ENCODE measurements around the gene CKB.

Gene CKB

DNA sequence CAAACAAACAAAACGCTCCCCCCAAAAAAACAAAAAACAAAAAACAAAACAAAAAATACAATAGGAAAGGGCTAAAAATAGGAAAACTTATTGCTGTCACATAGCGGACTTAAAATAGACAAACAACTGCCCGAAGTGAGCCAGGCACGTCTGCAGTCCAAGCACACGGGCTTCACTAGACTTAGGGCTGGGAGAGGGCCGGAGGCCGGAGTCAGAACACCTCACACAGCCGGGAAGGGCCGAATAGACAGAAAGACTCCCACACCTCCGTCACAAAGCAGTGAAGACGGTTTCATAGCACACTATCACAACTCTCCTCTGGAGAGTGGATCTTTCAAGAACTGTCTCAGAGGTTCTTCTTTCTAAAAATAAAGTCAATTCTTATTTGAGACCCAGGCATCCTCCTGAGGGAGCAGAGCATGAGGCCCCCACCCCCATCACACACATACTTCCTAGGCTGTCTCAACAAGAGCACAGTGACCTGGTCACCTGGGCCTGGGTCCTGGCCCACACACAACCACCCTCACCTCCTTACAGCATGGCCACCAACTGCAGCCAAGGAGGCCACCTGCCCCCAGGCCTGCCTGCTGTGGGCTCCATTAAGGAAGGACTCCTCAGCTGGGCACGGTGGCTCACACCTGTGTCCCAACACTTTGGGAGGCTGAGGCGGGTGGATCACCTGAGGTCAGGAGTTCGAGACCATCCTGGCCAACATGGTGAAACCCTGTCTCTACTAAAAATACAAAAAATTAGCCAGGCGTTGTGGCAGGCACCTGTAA lies 33.1 kb upstream of the CKB start:
- in situ Hi-C loops (cut with MboI; ENCODE audit: low sequenced_read_pairs), result no loop called here
- no peaks in the 10 kb centered on the region for H3K27me3 ChIP-seq (ENCODE audit: low read depth)
- H3K36me3 ChIP-seq (replicated peaks), result peaks cover 17% of the 10 kb centered on the region
- DNase-seq (ENCODE audit: low spot score in 2 of 2), result no peak
- no peak overlapping the region for H3K4me3 ChIP-seq
- peaks cover 8% of the 10 kb centered on the region for H3K4me1 ChIP-seq
- H3K9me3 ChIP-seq, result no peaks in the 10 kb centered on the region

- DNase-seq (ENCODE audit: low spot score in 2 of 2), result no peak
- in situ Hi-C loops (cut with MboI; ENCODE audit: low sequenced_read_pairs), result no loop called here
- Histone ChIP-seq H3K4me3 (no peak overlapping the region), H3K9me3 (no peaks in the 10 kb centered on the region), H3K27me3 (ENCODE audit: low read depth) (no peaks in the 10 kb centered on the region), H3K36me3 (replicated peaks) (no peaks in the 10 kb centered on the region), H3K4me1 (peaks cover 8% of the 10 kb centered on the region)
Measured at GRCh38 chr14:103552846-103553210, 30.2 kb upstream of the CKB start.

DNA sequence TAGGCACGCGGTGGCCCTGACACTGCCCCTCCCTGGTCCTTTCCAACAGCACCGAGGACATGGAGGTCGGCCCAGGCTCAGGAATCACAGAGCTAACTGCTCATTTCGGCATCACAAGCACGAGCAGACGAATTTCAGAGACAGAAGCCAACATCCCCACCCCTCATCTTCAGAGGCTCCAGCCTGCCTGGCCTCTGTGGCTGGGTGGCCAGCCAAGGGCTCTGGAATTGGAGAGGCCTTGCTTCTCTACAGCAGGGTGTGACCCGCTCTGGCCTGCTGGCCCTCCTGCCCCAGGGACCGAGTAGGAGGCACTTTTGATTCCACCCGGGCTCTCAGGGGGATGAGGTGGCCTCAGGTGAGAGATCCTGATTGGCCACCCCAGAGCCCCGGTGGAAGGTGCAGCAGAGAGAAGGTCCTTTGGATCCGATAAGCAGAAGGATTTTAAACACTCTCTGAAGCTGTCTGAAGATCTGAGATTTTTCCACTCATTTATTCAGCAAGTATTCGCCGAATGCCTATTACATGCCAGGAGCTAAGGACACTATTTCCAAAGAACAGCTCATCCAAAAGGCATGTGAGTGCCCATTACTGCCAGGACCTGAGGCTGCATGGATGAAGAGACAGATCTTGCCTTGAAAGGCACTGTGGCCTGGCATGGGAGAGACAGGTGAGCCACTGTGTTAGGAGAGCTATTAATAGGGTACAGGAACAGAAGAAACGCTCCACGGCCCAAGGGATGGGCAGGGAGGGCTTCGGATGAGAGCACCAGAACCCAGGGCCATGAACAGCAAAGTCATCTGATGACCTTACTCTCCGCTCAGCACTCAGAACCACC lies 29.6 kb upstream of the CKB start:
- Histone ChIP-seq H3K36me3 (replicated peaks) (no peaks in the 10 kb centered on the region), H3K9me3 (no peaks in the 10 kb centered on the region), H3K4me3 (no peak overlapping the region), H3K4me1 (peaks cover 2% of the 10 kb centered on the region; the same call in 1 of the 2 replicates), H3K27me3 (ENCODE audit: low read depth) (no peaks in the 10 kb centered on the region)
- in situ Hi-C loops (cut with MboI; ENCODE audit: low sequenced_read_pairs), result no loop called here
- DNase-seq (ENCODE audit: low spot score in 2 of 2), result no peak

GRCh38 chr14:103551338-103551762 lies 28.7 kb upstream of the CKB start:
- no peak for DNase-seq (ENCODE audit: low spot score in 2 of 2)
- Histone ChIP-seq H3K4me3 (no peak overlapping the region), H3K4me1 (no peaks in the 10 kb centered on the region), H3K9me3 (no peaks in the 10 kb centered on the region), H3K36me3 (replicated peaks) (no peaks in the 10 kb centered on the region), H3K27me3 (ENCODE audit: low read depth) (no peaks in the 10 kb centered on the region)
- in situ Hi-C loops (cut with MboI; ENCODE audit: low sequenced_read_pairs), result no loop called here

DNA sequence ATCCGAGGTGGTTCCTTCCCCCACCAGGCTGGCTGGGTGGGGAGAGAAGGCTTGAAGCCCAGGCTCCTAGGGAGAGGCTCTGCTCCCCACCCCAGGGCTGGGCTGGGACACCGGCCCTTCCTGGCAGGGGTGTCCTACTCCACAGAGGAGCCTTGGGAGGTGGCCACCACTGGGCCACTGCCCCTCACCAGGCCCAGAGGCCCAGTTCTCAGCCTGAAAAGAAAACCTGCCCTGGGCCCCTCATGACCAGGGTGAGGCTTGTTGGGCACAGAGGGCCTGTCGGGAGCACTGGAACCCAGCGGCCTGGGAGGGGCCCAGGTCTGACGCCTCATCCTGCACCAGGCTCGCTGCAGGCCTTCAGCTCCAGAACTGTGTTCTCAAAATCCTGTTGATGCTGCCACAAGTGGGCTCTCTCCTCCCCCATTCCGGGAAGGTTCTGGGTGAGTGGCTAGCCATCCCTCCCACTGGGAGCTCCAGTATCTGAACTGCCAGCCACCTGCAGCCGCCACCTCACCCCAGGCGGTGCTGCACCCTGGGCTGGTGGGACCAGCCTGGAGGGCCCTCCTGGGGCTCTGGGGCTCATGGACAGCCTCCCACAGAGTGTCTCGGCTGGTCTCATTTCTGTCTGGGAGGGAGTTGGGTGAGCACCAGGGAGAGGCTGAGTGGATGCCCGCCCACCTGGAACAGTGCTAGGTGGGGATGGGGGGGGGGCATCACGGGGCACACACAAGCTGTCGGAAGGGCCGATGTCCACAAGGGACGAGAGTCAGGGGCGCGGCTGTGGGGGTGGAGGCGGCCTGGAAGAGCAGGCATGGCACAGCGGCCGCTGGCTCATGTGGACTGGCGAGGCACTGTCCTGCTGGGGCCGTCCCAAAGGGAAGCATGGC lies 28.1 kb upstream of the CKB start:
- no peaks in the 10 kb centered on the region for H3K36me3 ChIP-seq (replicated peaks)
- in situ Hi-C loops (cut with MboI; ENCODE audit: low sequenced_read_pairs), result no loop called here
- no peaks in the 10 kb centered on the region for H3K4me1 ChIP-seq

DNA sequence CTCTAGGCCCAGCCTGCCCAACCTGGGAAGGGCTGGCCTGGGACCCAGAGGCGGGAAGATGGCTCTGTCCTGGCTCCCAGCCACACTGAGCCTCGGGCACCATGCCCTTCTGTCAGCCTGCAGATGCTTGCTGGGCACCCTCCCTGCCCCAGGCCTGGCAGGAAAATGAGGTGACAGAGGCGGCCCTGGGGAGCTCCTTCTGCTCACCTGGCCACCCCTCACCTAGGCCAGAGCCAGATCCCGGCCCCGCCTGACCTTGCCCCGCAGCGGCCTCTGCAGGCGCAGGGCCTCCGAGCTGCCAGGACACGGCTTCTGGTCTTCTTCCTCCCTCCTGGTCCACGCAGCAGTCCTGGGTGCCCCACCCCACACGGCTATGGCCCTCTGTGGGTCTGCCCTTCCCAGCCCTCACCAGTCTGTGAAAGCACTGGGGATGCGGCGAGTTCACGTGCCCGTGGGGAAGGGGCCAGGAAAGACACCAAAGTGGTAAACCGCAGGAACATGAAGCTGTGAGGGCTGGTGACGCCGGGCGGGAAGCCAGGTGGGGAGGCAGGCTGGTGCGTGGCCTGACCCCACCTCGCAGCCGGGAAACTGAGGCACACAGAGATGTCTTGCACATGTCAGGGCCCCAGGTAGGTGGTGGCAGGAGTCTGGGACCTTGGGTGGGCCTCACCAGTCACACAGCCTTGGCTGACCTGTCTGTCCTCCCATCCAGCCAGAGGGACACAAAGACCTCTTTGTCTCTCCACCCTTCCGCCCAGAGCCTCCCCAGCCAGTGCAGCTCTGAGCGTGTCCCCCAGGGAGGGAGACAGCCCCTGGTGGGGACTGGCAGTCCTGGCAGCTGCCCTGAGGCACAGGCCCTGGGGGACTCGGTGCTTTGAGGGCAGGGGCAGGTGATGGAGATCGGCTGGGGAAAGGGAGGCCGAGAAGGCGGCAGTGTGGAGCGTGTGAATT lies 27.0 kb upstream of the CKB start:
- H3K4me3 ChIP-seq, result no peak overlapping the region
- no peak for DNase-seq (ENCODE audit: low spot score in 2 of 2)
- H3K9me3 ChIP-seq, result no peaks in the 10 kb centered on the region
- H3K4me1 ChIP-seq, result no peaks in the 10 kb centered on the region
- H3K36me3 ChIP-seq (replicated peaks), result no peaks in the 10 kb centered on the region
- in situ Hi-C loops (cut with MboI; ENCODE audit: low sequenced_read_pairs), result no loop called here
- no peaks in the 10 kb centered on the region for H3K27me3 ChIP-seq (ENCODE audit: low read depth)

More for the DNA sequence above, 28.1 kb upstream of the CKB start:
- no peak overlapping the region for H3K4me3 ChIP-seq
- DNase-seq (ENCODE audit: low spot score in 2 of 2), result no peak
- H3K27me3 ChIP-seq (ENCODE audit: low read depth), result no peaks in the 10 kb centered on the region
- no peaks in the 10 kb centered on the region for H3K9me3 ChIP-seq

DNA sequence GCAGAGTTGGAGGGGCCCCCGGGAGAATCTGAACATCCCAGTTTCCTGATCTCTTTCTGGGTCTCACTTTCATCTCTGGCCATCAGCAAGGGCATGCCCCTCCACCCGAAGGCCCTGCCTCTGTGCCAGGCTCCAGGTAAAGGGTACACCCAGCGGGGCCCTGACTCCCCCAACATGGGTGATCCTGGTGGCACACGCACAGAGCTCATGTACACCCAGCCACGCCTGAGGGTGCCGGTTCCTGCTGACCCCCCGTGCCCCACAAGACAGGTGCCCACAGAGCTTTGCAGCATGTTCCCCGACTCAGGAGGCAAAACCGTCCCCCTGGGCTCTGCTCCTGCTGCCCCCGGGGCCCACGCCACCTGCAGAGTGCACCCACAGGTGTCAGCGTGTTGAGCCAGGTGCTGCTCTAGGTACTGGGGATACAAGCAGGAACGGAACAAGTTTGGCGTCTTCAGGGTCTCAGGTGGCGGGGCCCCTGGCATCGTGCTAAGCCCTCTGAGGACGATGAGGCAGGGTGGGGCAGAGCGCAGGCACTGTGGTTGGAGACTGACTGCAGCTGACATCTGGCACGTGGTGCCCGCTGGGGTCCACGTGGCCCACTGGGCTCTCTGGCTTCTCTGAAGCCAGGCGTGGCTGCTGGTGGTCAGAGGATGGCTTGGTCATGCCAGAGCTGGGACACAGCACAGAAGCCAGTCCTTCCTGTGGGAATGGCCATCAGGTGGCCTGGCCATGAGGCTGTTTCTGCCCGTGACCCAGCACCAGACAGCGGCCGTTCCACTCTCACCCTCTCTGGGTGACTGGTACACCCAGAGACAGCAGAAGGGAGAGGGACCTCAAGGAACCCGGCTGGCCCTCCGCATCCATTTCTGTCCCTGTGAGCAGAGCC lies 26.1 kb upstream of the CKB start:
- H3K4me3 ChIP-seq, result no peak overlapping the region
- H3K36me3 ChIP-seq (replicated peaks), result no peaks in the 10 kb centered on the region
- no peaks in the 10 kb centered on the region for H3K27me3 ChIP-seq (ENCODE audit: low read depth)
- no peak for DNase-seq (ENCODE audit: low spot score in 2 of 2)
- in situ Hi-C loops (cut with MboI; ENCODE audit: low sequenced_read_pairs), result no loop called here
- H3K9me3 ChIP-seq, result no peaks in the 10 kb centered on the region
- H3K4me1 ChIP-seq, result no peaks in the 10 kb centered on the region

DNA sequence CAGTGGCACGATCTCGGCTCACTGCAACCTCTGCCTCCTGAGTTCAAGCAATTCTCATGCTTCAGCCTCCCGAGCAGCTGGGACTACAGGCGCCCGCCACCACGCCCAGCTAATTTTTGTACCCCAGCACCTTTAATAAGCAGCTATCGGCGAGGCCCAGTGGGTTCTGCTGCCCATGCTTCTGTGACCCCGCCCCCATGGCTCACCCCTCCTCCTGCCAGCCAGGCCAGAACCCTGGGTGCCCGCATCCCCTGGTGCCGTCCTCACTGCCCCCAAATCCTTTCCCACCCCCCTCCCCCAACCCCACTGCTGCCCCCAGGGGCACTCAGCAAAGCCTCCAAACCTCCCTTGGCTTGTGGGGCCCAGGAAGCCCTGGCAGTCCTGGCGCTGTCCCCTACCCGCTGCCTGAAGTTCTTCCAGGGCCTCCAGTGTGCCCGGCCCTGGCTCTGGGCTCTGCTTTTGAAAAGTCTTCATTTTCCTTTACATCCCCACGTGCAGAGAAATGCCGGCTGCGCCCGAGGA lies 25.4 kb upstream of the CKB start:
- no peak overlapping the region for H3K4me3 ChIP-seq
- in situ Hi-C loops (cut with MboI; ENCODE audit: low sequenced_read_pairs), result no loop called here
- no peaks in the 10 kb centered on the region for H3K9me3 ChIP-seq
- H3K27me3 ChIP-seq (ENCODE audit: low read depth), result no peaks in the 10 kb centered on the region
- DNase-seq (ENCODE audit: low spot score in 2 of 2), result no peak
- no peaks in the 10 kb centered on the region for H3K36me3 ChIP-seq (replicated peaks)
- peaks cover 4% of the 10 kb centered on the region for H3K4me1 ChIP-seq

- DNase-seq (ENCODE audit: low spot score in 2 of 2), result no peak
- in situ Hi-C loops (cut with MboI; ENCODE audit: low sequenced_read_pairs), result no loop called here
- Histone ChIP-seq H3K36me3 (replicated peaks) (no peaks in the 10 kb centered on the region), H3K4me3 (no peak overlapping the region), H3K9me3 (no peaks in the 10 kb centered on the region), H3K4me1 (peaks cover 9% of the 10 kb centered on the region), H3K27me3 (ENCODE audit: low read depth) (no peaks in the 10 kb centered on the region)
Measured at GRCh38 chr14:103547455-103547940, 24.9 kb upstream of the CKB start.

DNA sequence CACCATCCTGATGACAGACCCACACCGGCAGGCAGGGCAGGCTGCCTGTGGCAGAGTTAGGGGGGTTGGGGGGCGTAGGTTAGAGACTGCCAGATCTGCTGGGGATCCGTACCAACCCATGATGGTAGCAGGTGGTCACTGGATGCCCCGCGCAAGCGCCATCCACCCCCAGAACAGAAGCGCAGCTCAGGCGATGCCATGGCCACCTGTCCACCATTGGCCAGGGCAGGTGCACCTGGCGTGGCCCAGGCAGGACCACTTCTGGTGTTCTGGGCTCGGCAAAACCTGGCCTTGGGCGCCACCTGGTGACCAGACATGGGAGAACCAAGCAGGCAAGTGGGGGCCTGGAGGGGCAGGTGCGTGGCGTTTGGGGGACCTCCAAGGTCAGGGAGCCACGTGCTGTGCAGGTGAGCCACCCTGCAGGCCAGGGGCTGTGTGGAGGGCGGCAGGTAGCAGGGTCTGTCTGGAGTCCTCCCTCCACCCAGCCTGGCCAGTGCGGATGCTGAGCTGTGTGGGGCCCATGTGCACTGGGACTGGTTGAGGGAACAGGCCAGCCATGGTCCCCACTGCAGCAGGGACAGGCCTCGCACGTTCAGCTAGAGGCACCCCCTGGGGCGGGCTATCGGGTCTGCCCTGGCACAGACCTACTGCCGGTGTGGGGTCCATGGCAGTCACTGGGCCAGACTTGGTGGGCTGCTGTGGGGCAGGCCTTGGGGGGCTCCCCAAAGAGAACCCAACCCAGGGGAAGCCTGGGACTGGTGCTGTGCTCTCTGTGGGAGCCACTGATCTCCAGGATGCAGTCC lies 24.2 kb upstream of the CKB start:
- in situ Hi-C loops (cut with MboI; ENCODE audit: low sequenced_read_pairs), result no loop called here
- H3K27me3 ChIP-seq (ENCODE audit: low read depth), result no peaks in the 10 kb centered on the region
- peaks cover 13% of the 10 kb centered on the region for H3K4me1 ChIP-seq
- H3K9me3 ChIP-seq, result no peaks in the 10 kb centered on the region
- H3K36me3 ChIP-seq (replicated peaks), result no peaks in the 10 kb centered on the region
- peak in 1 of 2 experiments; percentile 86 for DNase-seq (ENCODE audit: low spot score in 2 of 2)
- no peak overlapping the region for H3K4me3 ChIP-seq

DNA sequence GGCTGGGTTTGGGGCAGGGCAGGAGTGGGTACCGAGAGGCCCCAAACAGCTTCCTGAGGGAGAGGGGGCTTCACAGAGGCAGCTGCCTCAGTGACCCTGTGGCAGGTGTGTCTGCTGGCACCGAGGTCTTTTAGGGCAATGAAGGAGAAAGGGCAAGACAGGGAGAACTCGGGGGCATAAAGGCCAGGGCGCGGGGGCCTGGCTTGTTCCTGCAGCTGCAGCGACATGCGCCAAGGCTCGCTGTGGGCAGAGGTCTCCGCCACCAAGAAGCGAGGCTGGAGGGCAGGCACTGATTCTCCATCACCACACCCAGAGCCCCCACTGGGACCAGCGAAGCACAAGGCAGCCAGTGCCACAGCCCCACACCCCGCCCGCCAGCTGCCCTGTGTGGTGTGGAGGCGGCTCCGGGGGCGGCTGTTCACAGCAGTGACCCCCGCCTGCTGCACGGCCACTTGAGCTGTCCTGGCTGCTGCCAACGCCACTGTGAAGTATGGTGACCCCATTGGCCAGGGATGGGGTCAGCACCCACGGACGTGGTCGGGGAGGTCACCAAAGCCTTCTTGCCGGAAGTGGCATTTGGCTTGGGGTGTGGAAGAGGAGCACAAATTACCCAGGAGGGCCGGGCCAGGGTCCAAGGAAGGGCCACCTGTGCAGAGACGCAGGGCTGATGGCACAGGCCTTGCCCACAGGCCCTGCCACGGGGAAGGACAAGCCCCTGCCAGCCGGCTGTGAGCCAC lies 23.5 kb upstream of the CKB start:
- in situ Hi-C loops (cut with MboI; ENCODE audit: low sequenced_read_pairs), result no loop called here
- DNase-seq (ENCODE audit: low spot score in 2 of 2), result no peak
- Histone ChIP-seq H3K9me3 (no peaks in the 10 kb centered on the region), H3K27me3 (ENCODE audit: low read depth) (no peaks in the 10 kb centered on the region), H3K36me3 (replicated peaks) (no peaks in the 10 kb centered on the region), H3K4me3 (no peak overlapping the region), H3K4me1 (peaks cover 13% of the 10 kb centered on the region)

All from HAP-1 (cell line).